Vagina (tissue), 2 donors: ENCODE measurements around the gene BMAL1. TPM values are rescaled to one million over a fixed set of nuclear protein-coding genes. Genes with fewer than 3 reads are reported as not detected.

ENCODE experiments used
- DNase-seq, 2 donors: peaks; one replicate each; pipeline ENCODE4 v3.0.0-alpha.2; 2017; ENCODE audit errors: extremely low spot score in 2 of 2
- H3K27ac ChIP-seq: fragments of 200-600 bp; sonication (generic); one replicate; pipeline ENCODE4 v1.5.1; 2019
- H3K27me3 ChIP-seq: fragments of 200-600 bp; sonication (generic); one replicate; pipeline ENCODE4 v1.5.1; 2019
- H3K36me3 ChIP-seq, 2 donors: fragments of 200-600 bp; sonication (generic); one replicate each; pipeline ENCODE4 v1.5.1; 2017 to 2019
- H3K4me1 ChIP-seq: fragments of 200-600 bp; sonication (generic); one replicate; pipeline ENCODE4 v1.5.1; 2019
- H3K4me3 ChIP-seq, 2 donors: fragments of 200-600 bp; sonication (generic); 1 replicate in 1 of 2; 2 replicates in 1 of 2; pipeline ENCODE4 v1.5.1; 2016 to 2019
- H3K9me3 ChIP-seq: fragments of 200-600 bp; sonication (generic); one replicate; pipeline ENCODE4 v1.5.1; 2019
- CTCF ChIP-seq, 3 experiments: fragments of 450-650 bp in 2 of 3; fragments of 200-600 bp in 1 of 3; sonication (generic) in 1 of 3; IDR thresholded peaks; one replicate each; pipeline ENCODE4 v1.5.1; 2017 to 2019; ENCODE audit warnings: antibody characterized with exemption in 3 of 3, mild to moderate bottlenecking in 2 of 3, moderate library complexity in 2 of 3
- POLR2A ChIP-seq, 2 donors: fragments of 450-650 bp; IDR thresholded peaks; one replicate each; pipeline ENCODE4 v1.6.1; 2017; ENCODE audit warnings: antibody characterized with exemption in 2 of 2, mild to moderate bottlenecking in 2 of 2, moderate library complexity in 2 of 2
- POLR2AphosphoS5 ChIP-seq, 2 donors: sonication (generic); formaldehyde crosslinking; IDR thresholded peaks; one replicate each; pipeline ENCODE4 v1.9.0; 2017; ENCODE audit warnings: antibody characterized with exemption in 2 of 2, mild to moderate bottlenecking in 2 of 2, low read depth in 1 of 2; ENCODE audit not compliant: insufficient read depth in 1 of 2
- intact Hi-C: fragments of 100-400 bp; cut with DNase I; formaldehyde crosslinking; loops from one replicate; pipeline ENCODE4 v1.15.1; 2023
- total RNA-seq: library from RNA; depleted of rRNA; stranded (reverse); fragments of >200 nt; gene quantifications from one replicate; pipeline ENCODE4 v1.2.3, GENCODE V29; 2016

BMAL1 gene
- total RNA-seq, 1 donor from 2014 or later, result 44.0 TPM

DNA sequence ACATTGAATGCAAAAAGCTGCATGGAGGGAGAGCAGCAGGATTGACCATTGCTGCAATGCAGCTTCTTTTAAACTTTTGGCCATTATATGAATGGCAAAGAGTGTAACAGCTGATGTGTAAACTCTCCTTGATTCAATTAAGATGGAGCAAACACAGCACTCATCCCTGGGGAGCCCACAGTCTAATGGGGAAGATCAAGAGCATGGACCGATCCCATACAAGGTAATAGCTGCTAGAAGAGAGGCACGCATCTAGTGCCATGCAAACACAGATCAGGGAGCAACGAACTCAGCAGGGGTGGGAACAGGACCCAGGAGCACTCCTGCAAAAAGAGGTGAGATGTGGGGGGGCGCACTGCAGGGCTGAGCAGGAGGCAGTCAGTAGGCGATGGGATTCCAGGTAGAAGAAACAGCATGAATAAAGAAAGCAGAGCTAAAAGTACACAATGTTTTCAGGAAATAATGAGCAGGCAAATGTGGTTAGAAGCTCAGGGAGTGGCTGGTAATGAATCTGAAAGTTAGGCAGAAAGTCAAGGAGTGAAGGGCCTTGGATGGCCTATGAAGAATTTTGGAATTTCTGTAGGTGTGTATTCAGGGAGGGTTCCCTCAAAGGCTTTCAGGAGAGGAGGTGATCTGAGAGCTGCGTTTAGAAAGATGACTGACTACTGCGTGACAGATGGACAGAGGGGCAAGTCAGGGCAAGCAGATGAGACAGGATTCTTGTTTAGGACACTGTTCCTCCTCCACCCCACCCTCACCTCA is 17.2 kb upstream of the BMAL1 start:
- Histone ChIP-seq H3K4me1 (peaks cover 37% of the 10 kb centered on the region), H3K9me3 (no peaks in the 10 kb centered on the region), H3K27ac (peak overlapping the region; percentile 82), H3K36me3 (no peaks in the 10 kb centered on the region), H3K27me3 (no peaks in the 10 kb centered on the region), H3K4me3 (no peak overlapping the region)
- DNase-seq, result no peak
- TF ChIP-seq POLR2A (IDR thresholded peaks at IDR 0.05) (no peak), CTCF (IDR thresholded peaks at IDR 0.05) (no peak), POLR2AphosphoS5 (IDR thresholded peaks at IDR 0.05; ENCODE audit: insufficient read depth in 1 of 2, low read depth in 1 of 2) (peak in 1 of 2 donors; percentile 14)
- intact Hi-C loops, result no loop called here

DNA sequence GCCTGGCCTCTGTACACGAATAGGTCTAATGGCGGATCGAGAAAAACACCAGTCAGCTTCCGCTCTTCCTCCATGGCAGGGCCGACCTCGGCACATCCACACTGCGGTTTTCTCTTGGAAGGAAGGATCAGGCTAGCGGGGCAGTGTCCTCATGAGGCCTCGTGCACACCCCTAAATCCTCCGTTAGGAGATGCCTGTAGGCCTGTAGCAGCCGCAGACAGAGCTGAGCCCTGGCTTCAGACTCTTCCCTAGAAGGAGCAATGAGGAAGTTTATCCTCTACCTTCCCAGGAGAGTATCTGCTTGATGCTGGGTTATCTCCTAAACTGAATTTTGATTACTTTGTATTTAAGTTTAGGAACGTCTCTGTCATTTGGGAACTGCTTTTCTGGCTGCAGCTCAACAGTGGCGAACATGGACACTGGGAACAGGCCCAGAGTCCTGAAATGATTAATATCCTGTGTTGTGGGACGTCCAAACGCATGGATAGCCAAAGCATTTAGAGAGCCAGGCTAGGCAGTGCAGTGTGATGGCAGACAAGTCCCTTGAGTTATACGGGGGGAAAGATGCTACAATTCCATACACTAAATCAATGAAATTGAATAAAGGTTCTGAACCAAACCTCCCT is 16.5 kb upstream of the BMAL1 start:
- TF ChIP-seq POLR2A (IDR thresholded peaks at IDR 0.05) (no peak), CTCF (IDR thresholded peaks at IDR 0.05) (no peak), POLR2AphosphoS5 (IDR thresholded peaks at IDR 0.05; ENCODE audit: insufficient read depth in 1 of 2, low read depth in 1 of 2) (no peak)
- H3K9me3 ChIP-seq, result no peaks in the 10 kb centered on the region
- H3K27me3 ChIP-seq, result no peaks in the 10 kb centered on the region
- peaks cover 37% of the 10 kb centered on the region for H3K4me1 ChIP-seq
- DNase-seq, result no peak
- H3K27ac ChIP-seq, result peak overlapping the region; percentile 82
- no peaks in the 10 kb centered on the region for H3K36me3 ChIP-seq
- no peak overlapping the region for H3K4me3 ChIP-seq
- intact Hi-C loops, result no loop called here

DNA sequence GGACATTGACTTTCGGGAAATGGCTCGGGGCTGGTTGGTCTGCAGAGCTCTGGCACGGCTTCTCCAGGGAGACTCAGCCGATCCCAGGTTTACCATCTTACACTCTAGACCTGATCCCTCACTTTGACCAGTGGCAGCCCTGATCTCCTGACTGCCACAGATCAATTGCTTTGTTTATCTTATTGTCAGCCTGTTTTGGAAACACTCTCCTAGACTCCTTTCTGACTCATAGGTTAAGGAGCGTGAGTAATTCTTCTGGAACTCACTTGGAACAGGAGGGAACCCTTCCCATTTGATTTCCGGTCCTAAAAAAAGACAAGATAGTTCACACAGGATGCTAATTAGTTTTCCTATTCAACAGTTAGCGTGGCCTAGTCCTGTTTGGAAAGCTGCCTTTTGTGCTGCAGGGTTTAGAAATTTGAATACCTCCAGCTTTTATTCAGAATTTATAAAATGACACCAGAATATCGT is 16.0 kb upstream of the BMAL1 start:
- intact Hi-C loops, result no loop called here
- H3K27ac ChIP-seq, result peak overlapping the region; percentile 82
- DNase-seq, result no peak

DNA sequence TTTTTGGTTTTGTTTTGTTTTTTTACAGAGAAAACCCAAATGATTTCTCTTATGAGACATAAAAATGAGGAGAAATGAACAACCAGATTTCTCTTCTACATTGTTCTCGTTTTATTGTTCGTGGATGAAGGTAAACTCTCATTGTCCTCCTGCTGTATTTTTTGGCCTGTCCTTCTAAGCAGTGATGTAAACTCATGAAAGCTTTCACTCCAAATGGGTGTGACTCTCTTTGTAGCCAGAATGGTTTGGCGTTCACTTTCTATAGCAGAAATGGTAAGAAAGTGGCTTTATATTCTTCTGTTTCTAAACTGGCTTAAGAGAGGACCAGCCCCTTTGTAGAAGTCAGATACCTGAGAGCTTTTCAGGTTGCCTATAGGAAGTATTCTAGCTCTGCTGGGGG is 15.5 kb upstream of the BMAL1 start:
- DNase-seq, result no peak
- intact Hi-C loops, result no loop called here
- no peak for TF ChIP-seq POLR2A (IDR thresholded peaks at IDR 0.05)
- TF ChIP-seq POLR2AphosphoS5 (IDR thresholded peaks at IDR 0.05; ENCODE audit: insufficient read depth in 1 of 2, low read depth in 1 of 2), result no peak
- TF ChIP-seq CTCF (IDR thresholded peaks at IDR 0.05), result no peak
- no peak overlapping the region for H3K4me3 ChIP-seq
- no peaks in the 10 kb centered on the region for H3K9me3 ChIP-seq
- peaks cover 37% of the 10 kb centered on the region for H3K4me1 ChIP-seq
- no peaks in the 10 kb centered on the region for H3K36me3 ChIP-seq
- H3K27ac ChIP-seq, result peak overlapping the region; percentile 82
- no peaks in the 10 kb centered on the region for H3K27me3 ChIP-seq

More for the DNA sequence above, 16.0 kb upstream of the BMAL1 start:
- H3K9me3 ChIP-seq, result no peaks in the 10 kb centered on the region
- peaks cover 37% of the 10 kb centered on the region for H3K4me1 ChIP-seq
- H3K36me3 ChIP-seq, result no peaks in the 10 kb centered on the region
- H3K4me3 ChIP-seq, result no peak overlapping the region
- TF ChIP-seq POLR2AphosphoS5 (IDR thresholded peaks at IDR 0.05; ENCODE audit: insufficient read depth in 1 of 2, low read depth in 1 of 2) (peak in 1 of 2 donors; percentile 89), POLR2A (IDR thresholded peaks at IDR 0.05) (no peak)
- H3K27me3 ChIP-seq, result no peaks in the 10 kb centered on the region

- Histone ChIP-seq H3K27ac (no peak overlapping the region), H3K36me3 (no peaks in the 10 kb centered on the region), H3K27me3 (no peaks in the 10 kb centered on the region), H3K9me3 (no peaks in the 10 kb centered on the region), H3K4me3 (no peak overlapping the region), H3K4me1 (peaks cover 6% of the 10 kb centered on the region)
- no peak for DNase-seq
- TF ChIP-seq POLR2AphosphoS5 (IDR thresholded peaks at IDR 0.05; ENCODE audit: insufficient read depth in 1 of 2, low read depth in 1 of 2) (peak in 1 of 2 donors; percentile 31), CTCF (IDR thresholded peaks at IDR 0.05) (no peak), POLR2A (IDR thresholded peaks at IDR 0.05) (no peak)
- intact Hi-C loops, result no loop called here
Observed at GRCh38 chr11:13268791-13269190, 8.8 kb upstream of the BMAL1 start.
